ENCODE data around the gene TLE4. TPM values are rescaled to one million over a fixed set of nuclear protein-coding genes. Genes with fewer than 3 reads are reported as not detected.
A peak's percentile ranks its signal among the peaks of the same experiment; 100 is the strongest.

The TLE4 gene
- total and polyA plus RNA-seq, 8 donors = 6.2 to 85.2 (median 22.0) TPM

- intact Hi-C loops (cut with DNase I; ENCODE audit: low total_unique reads) = no loop called here
- H3K4me1 ChIP-seq = peaks cover 9 to 32% (median 19%) of the 10 kb centered on the region in 4 donors
- TF ChIP-seq POLR2AphosphoS5 (IDR thresholded peaks at IDR 0.05) = no peak
- WGBS, 5 donors = 25 to 53% (median 37%) methylated on average over 5 of the region's 5 CpGs
- DNase-seq = no peak
- H3K36me3 ChIP-seq = peaks cover 0 to 13% (median 6%) of the 10 kb centered on the region in 4 donors
- H3K27ac ChIP-seq = no peak overlapping the region
- H3K27me3 ChIP-seq = no peaks in the 10 kb centered on the region
- H3K9me3 ChIP-seq = no peaks in the 10 kb centered on the region
- no peak overlapping the region for H3K4me3 ChIP-seq
These were observed 84.4 kb downstream of the TLE4 start for GRCh38 chr9:79656169-79656568.

GRCh38 chr9:79657891-79658290 is 86.1 kb downstream of the TLE4 start:
- H3K36me3 ChIP-seq = peaks cover 0 to 6% (median under 1%) of the 10 kb centered on the region in 4 donors
- H3K9me3 ChIP-seq = no peaks in the 10 kb centered on the region
- WGBS, 5 donors = 84 to 95% (median 89%) methylated on average over 2 of the region's 2 CpGs
- no peak for TF ChIP-seq CTCF (IDR thresholded peaks at IDR 0.05)
- no peak for TF ChIP-seq EP300 (IDR thresholded peaks at IDR 0.05)
- no peak for TF ChIP-seq POLR2A (IDR thresholded peaks at IDR 0.05)
- no peak for TF ChIP-seq POLR2AphosphoS5 (IDR thresholded peaks at IDR 0.05)
- intact Hi-C loops (cut with DNase I; ENCODE audit: low total_unique reads) = no loop called here
- H3K4me1 ChIP-seq = peaks cover 9 to 45% (median 27%) of the 10 kb centered on the region in 4 donors
- no peaks in the 10 kb centered on the region for H3K27me3 ChIP-seq
- no peak overlapping the region for H3K27ac ChIP-seq
- no peak overlapping the region for H3K4me3 ChIP-seq
- no peak for DNase-seq

- no peak overlapping the region for H3K27ac ChIP-seq
- no peaks in the 10 kb centered on the region for H3K9me3 ChIP-seq
- no peak for DNase-seq
- WGBS, 5 donors = 92 to 98% (median 93%) methylated on average over 3 of the region's 3 CpGs
- peaks cover 0 to 6% (median 0%) of the 10 kb centered on the region in 4 donors for H3K36me3 ChIP-seq
- TF ChIP-seq EP300 (IDR thresholded peaks at IDR 0.05) = no peak
- no peak for TF ChIP-seq POLR2A (IDR thresholded peaks at IDR 0.05)
- no peak for TF ChIP-seq CTCF (IDR thresholded peaks at IDR 0.05)
- no peak for TF ChIP-seq POLR2AphosphoS5 (IDR thresholded peaks at IDR 0.05)
- H3K27me3 ChIP-seq = no peaks in the 10 kb centered on the region
- intact Hi-C loops (cut with DNase I; ENCODE audit: low total_unique reads) = no loop called here
- H3K4me1 ChIP-seq = peaks cover 9 to 55% (median 38%) of the 10 kb centered on the region in 4 donors
- H3K4me3 ChIP-seq = no peak overlapping the region
These were observed 87.2 kb downstream of the TLE4 start for GRCh38 chr9:79658926-79659325.

GRCh38 chr9:79660615-79661014 is 88.8 kb downstream of the TLE4 start:
- no peak overlapping the region for H3K4me3 ChIP-seq
- intact Hi-C loops (cut with DNase I; ENCODE audit: low total_unique reads) = no loop called here
- DNase-seq = no peak
- 92 to 98% (median 96%) methylated on average over 7 of the region's 7 CpGs for WGBS, 5 donors
- no peaks in the 10 kb centered on the region for H3K27me3 ChIP-seq
- TF ChIP-seq POLR2AphosphoS5 (IDR thresholded peaks at IDR 0.05) (no peak), POLR2A (IDR thresholded peaks at IDR 0.05) (no peak), EP300 (IDR thresholded peaks at IDR 0.05) (no peak), CTCF (IDR thresholded peaks at IDR 0.05) (no peak)
- peaks cover 23 to 58% (median 45%) of the 10 kb centered on the region in 4 donors for H3K4me1 ChIP-seq
- no peak overlapping the region for H3K27ac ChIP-seq
- H3K9me3 ChIP-seq = no peaks in the 10 kb centered on the region
- H3K36me3 ChIP-seq = no peaks in the 10 kb centered on the region

- Histone ChIP-seq H3K4me3 (no peak overlapping the region), H3K27me3 (no peaks in the 10 kb centered on the region), H3K9me3 (no peaks in the 10 kb centered on the region), H3K4me1 (peaks cover 16 to 56% (median 41%) of the 10 kb centered on the region in 4 donors), H3K27ac (peak overlapping the region in 1 of 5 donors; percentile 3), H3K36me3 (no peaks in the 10 kb centered on the region)
- WGBS, 5 donors = 87 to 96% (median 91%) methylated on average over 2 of the region's 2 CpGs
- TF ChIP-seq EP300 (IDR thresholded peaks at IDR 0.05) = no peak
- no peak for TF ChIP-seq CTCF (IDR thresholded peaks at IDR 0.05)
- TF ChIP-seq POLR2A (IDR thresholded peaks at IDR 0.05) = no peak
- no peak for TF ChIP-seq POLR2AphosphoS5 (IDR thresholded peaks at IDR 0.05)
- intact Hi-C loops (cut with DNase I; ENCODE audit: low total_unique reads) = no loop called here
- no peak for DNase-seq
These were observed 89.5 kb downstream of the TLE4 start for GRCh38 chr9:79661279-79661678.

Measured in stomach (tissue), 9 donors.